Spleen (tissue), 11 donors: ENCODE data around the gene CNGA2. TPM values are rescaled to one million over a fixed set of nuclear protein-coding genes. Genes with fewer than 3 reads are reported as not detected.

Experiments used
- DNase-seq: peaks from one replicate; pipeline ENCODE4 v3.0.0-alpha.2; 2020
- H3K27ac ChIP-seq, 8 donors: fragments of 200-600 bp; sonication (generic) in 7 of 8; 1 replicate in 4 of 8; 2 replicates in 4 of 8; pipeline versions ENCODE4 v1.5.0 to v1.8.0; 2016 to 2021; ENCODE audit warnings: inconsistent platforms in 4 of 8, mild to moderate bottlenecking in 4 of 8, moderate library complexity in 1 of 8
- H3K27me3 ChIP-seq, 7 donors: fragments of 200-600 bp; sonication (generic) in 6 of 7; replicated peaks in 1 of 7; 1 replicate in 4 of 7; 2 replicates in 3 of 7; pipeline versions ENCODE4 v1.5.0 to v1.8.0; 2016 to 2021; ENCODE audit warnings: inconsistent platforms in 3 of 7, mild to moderate bottlenecking in 1 of 7
- H3K36me3 ChIP-seq, 6 donors: fragments of 200-600 bp; sonication (generic) in 5 of 6; 1 replicate in 4 of 6; 2 replicates in 2 of 6; pipeline versions ENCODE4 v1.5.0 to v1.8.0; 2016 to 2021; ENCODE audit warnings: inconsistent platforms in 2 of 6
- H3K4me1 ChIP-seq, 6 donors: fragments of 200-600 bp; sonication (generic) in 5 of 6; 1 replicate in 3 of 6; 2 replicates in 3 of 6; pipeline versions ENCODE4 v1.5.0 to v1.8.0; 2016 to 2021; ENCODE audit warnings: inconsistent platforms in 3 of 6
- H3K4me3 ChIP-seq, 8 donors: fragments of 200-600 bp; sonication (generic) in 7 of 8; 1 replicate in 4 of 8; 2 replicates in 4 of 8; pipeline versions ENCODE4 v1.5.0 to v1.8.0; 2016 to 2021; ENCODE audit warnings: inconsistent platforms in 4 of 8, mild to moderate bottlenecking in 4 of 8, moderate library complexity in 2 of 8
- H3K9me3 ChIP-seq, 8 donors: fragments of 200-600 bp; sonication (generic) in 7 of 8; 1 replicate in 4 of 8; 2 replicates in 4 of 8; pipeline versions ENCODE4 v1.5.0 to v1.8.0; 2016 to 2021; ENCODE audit warnings: inconsistent platforms in 4 of 8
- CTCF ChIP-seq, 11 experiments: fragments of 200-600 bp in 7 of 11; fragments of 450-650 bp in 4 of 11; sonication (generic) in 4 of 11; IDR thresholded peaks in 8 of 11; conservative IDR thresholded peaks in 3 of 11; 1 replicate in 7 of 11; 2 replicates in 4 of 11; pipeline versions ENCODE4 v1.4.0 to v1.8.0; 2016 to 2021; ENCODE audit warnings: antibody characterized with exemption in 11 of 11, inconsistent platforms in 4 of 11, mild to moderate bottlenecking in 1 of 11
- POLR2A ChIP-seq, 3 donors: fragments of 450-650 bp; IDR thresholded peaks; one replicate each; pipeline ENCODE4 v1.5.1; 2017; ENCODE audit warnings: antibody characterized with exemption in 3 of 3, mild to moderate bottlenecking in 1 of 3
- POLR2AphosphoS5 ChIP-seq, 3 donors: sonication (generic); formaldehyde crosslinking; IDR thresholded peaks; one replicate each; pipeline ENCODE4 v1.5.1; 2017; ENCODE audit warnings: antibody characterized with exemption in 3 of 3
- WGBS, 5 donors: extraction: QIAGEN DNeasy Blood & Tissue Kit in 3 of 5; methylation state at CpG; one replicate each; pipeline versions ENCODE4 v1.1.5 to v1.1.7; 2013 to 2018; 5-methylcytosine and 5-hydroxymethylcytosine counted together
- intact Hi-C: fragments of 100-400 bp; cut with DNase I; formaldehyde crosslinking; loops from one replicate; pipeline ENCODE4 v1.15.0; 2023; ENCODE audit warnings: low total_unique reads
- polyA plus RNA-seq, 3 donors: library from polyadenylated mRNA; stranded (reverse); fragments of 200-250 nt; gene quantifications; one replicate each; pipeline ENCODE4 v1.2.1, GENCODE V29; 2013
- total RNA-seq, 7 donors: library from RNA; depleted of rRNA in 3 of 7; stranded (reverse); fragments of >200 nt in 3 of 7; fragmentation: NEBNext Ultra II Directional in 4 of 7; extraction: Animal tissue kit (Norgen Biotek cat#: 25700) in 4 of 7; gene quantifications; one replicate each; pipeline versions ENCODE4 v1.1.0 to v1.2.1, GENCODE V29; 2016 to 2021
- donor health status: healthy with polysubstance abuse.
- donor health status: DM: no; HTN: no; CAD: no; lungs with moderate emphysema.
- donor health status: DM: no; HTN: no; CAD: no.
- donor health status: Bipolar disorder and iron deficiency.
- donor health status: healthy.
- donor health status: DM: no; HTN: no; CAD: no.
- donor health status: DM: yes; HTN: yes; CAD: no.

Gene CNGA2
- total and polyA plus RNA-seq, 10 donors = not detected

DNA sequence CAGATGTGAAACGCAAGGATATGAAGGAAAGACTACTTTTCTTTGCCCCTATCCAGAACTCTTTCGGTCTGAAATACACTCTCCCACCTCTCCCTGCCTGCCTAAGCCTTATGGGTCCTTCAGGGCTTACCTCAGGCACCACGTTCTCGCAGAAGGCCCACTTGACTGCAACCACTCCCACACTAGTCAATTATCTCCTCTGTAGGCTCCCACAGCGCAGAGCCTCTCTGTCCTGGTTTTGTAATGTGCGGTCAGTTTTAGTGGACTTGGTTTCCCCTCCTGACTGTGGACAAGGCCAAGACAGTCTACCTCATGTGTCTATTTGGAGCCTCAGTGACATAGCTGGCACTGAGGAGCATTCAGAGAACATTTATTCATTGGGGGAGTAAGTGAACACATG lies 11.1 kb downstream of the CNGA2 start:
- Histone ChIP-seq H3K27ac (no peak overlapping the region), H3K36me3 (no peaks in the 10 kb centered on the region), H3K4me3 (no peak overlapping the region), H3K27me3 (peaks cover 0 to 8% (median 0%) of the 10 kb centered on the region in 7 donors), H3K4me1 (no peaks in the 10 kb centered on the region), H3K9me3 (no peaks in the 10 kb centered on the region)
- intact Hi-C loops = loop anchor here (5.0 kb wide), 1 partner anchor 887 kb away; no protein-coding TSS in a partner anchor
- TF ChIP-seq POLR2A (IDR thresholded peaks at IDR 0.05) (no peak), CTCF (IDR thresholded peaks at IDR 0.05 in 8 of 11, conservative IDR thresholded peaks at IDR 0.05 in 3 of 11) (no peak), POLR2AphosphoS5 (IDR thresholded peaks at IDR 0.05) (no peak)
- 68 to 95% (median 84%) methylated on average over 6 of the region's 6 CpGs for WGBS, 5 donors
- peak; percentile 36 for DNase-seq

DNA sequence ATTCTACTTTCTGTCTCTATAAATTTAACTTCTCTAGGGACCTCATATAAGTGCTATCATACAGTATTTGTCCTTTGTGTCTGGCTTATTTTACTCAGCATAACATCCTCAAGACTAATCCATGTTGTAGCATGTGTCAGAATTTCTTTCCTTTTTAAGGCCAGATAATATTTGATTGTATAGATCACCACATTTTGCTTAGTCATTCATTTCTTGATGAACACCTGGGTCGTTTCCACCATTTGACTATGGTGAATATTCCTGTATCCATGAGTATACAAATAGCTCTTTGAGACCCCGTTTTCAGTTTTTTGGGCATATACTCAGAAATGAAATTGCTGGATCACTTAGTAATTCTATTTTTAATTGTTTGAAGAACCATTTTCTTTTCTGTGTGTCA lies 12.0 kb downstream of the CNGA2 start:
- intact Hi-C loops = loop anchor here (5.0 kb wide), 1 partner anchor 886 kb away; no protein-coding TSS in a partner anchor
- Histone ChIP-seq H3K4me3 (no peak overlapping the region), H3K4me1 (no peaks in the 10 kb centered on the region), H3K9me3 (no peaks in the 10 kb centered on the region), H3K27me3 (peaks cover 0 to 14% (median 0%) of the 10 kb centered on the region in 7 donors), H3K27ac (no peak overlapping the region), H3K36me3 (no peaks in the 10 kb centered on the region)
- TF ChIP-seq CTCF (IDR thresholded peaks at IDR 0.05 in 8 of 11, conservative IDR thresholded peaks at IDR 0.05 in 3 of 11) (no peak), POLR2AphosphoS5 (IDR thresholded peaks at IDR 0.05) (no peak), POLR2A (IDR thresholded peaks at IDR 0.05) (no peak)
- 57 to 74% (median 61%) methylated on average over 2 of the region's 2 CpGs for WGBS, 5 donors
- no peak for DNase-seq

GRCh38 chrX:151750511-151750910 lies 16.0 kb downstream of the CNGA2 start:
- intact Hi-C loops = no loop called here
- Histone ChIP-seq H3K4me3 (no peak overlapping the region), H3K4me1 (no peaks in the 10 kb centered on the region), H3K27me3 (peaks cover 0 to 26% (median 0%) of the 10 kb centered on the region in 7 donors), H3K9me3 (no peaks in the 10 kb centered on the region), H3K36me3 (no peaks in the 10 kb centered on the region), H3K27ac (no peak overlapping the region)
- peak; percentile 38 for DNase-seq
- TF ChIP-seq CTCF (IDR thresholded peaks at IDR 0.05 in 8 of 11, conservative IDR thresholded peaks at IDR 0.05 in 3 of 11) (no peak), POLR2A (IDR thresholded peaks at IDR 0.05) (no peak), POLR2AphosphoS5 (IDR thresholded peaks at IDR 0.05) (no peak)
- WGBS, 5 donors = 88 to 97% (median 96%) methylated on average over 5 of the region's 5 CpGs

- WGBS, 5 donors = 53 to 84% (median 66%) methylated on average over 4 to 5 of the region's 5 CpGs
- intact Hi-C loops = no loop called here
- TF ChIP-seq POLR2AphosphoS5 (IDR thresholded peaks at IDR 0.05) (no peak), POLR2A (IDR thresholded peaks at IDR 0.05) (no peak), CTCF (IDR thresholded peaks at IDR 0.05 in 8 of 11, conservative IDR thresholded peaks at IDR 0.05 in 3 of 11) (no peak)
- Histone ChIP-seq H3K27me3 (peaks cover 0 to 26% (median 0%) of the 10 kb centered on the region in 7 donors), H3K27ac (no peak overlapping the region), H3K4me1 (no peaks in the 10 kb centered on the region), H3K9me3 (no peaks in the 10 kb centered on the region), H3K4me3 (no peak overlapping the region), H3K36me3 (no peaks in the 10 kb centered on the region)
- peak; percentile 9 for DNase-seq
Observed at GRCh38 chrX:151752847-151753246, 18.3 kb downstream of the CNGA2 start.
